Neural cell (in vitro differentiated cells): ENCODE data around the gene IL11RA. TPM values are rescaled to one million over a fixed set of nuclear protein-coding genes. Genes with fewer than 3 reads are reported as not detected.

Experiments used
- H2AFZ ChIP-seq: fragments of 200-600, 300-800 bp; sonication (generic), shearing (Covaris generic); 2 replicates; pipeline ENCODE4 v1.6.0; 2014; ENCODE audit warnings: low read depth, mild to moderate bottlenecking, antibody characterized with exemption, low read length, moderate library complexity
- H3F3A ChIP-seq: fragments of 200-600 bp; shearing (Covaris generic); 2 replicates; pipeline ENCODE4 v1.6.1; 2016; ENCODE audit warnings: mild to moderate bottlenecking, moderate library complexity, mixed read lengths, antibody characterized with exemption, low read length; ENCODE audit not compliant: insufficient read depth, poor library complexity, severe bottlenecking
- H3K27ac ChIP-seq: fragments of 200-600, 300-800 bp; sonication (generic), shearing (Covaris generic); 2 replicates; pipeline ENCODE4 v1.5.1; 2014; ENCODE audit warnings: mild to moderate bottlenecking, low read length, moderate library complexity
- H3K27me3 ChIP-seq: fragments of 300-800, 200-600 bp; sonication (generic), shearing (Covaris generic); 2 replicates; pipeline ENCODE4 v1.6.0; 2014; ENCODE audit warnings: mild to moderate bottlenecking, low read depth, low read length, moderate library complexity; ENCODE audit not compliant: insufficient read depth
- H3K36me3 ChIP-seq: fragments of 300-800, 200-600 bp; sonication (generic), shearing (Covaris generic); 2 replicates; pipeline ENCODE4 v1.5.1; 2014; ENCODE audit warnings: mild to moderate bottlenecking, antibody characterized with exemption, low read length, moderate library complexity; ENCODE audit not compliant: insufficient read depth
- H3K4me2 ChIP-seq: fragments of 300-800, 200-600 bp; sonication (generic), shearing (Covaris generic); 2 replicates; pipeline ENCODE4 v1.6.0; 2014; ENCODE audit warnings: mild to moderate bottlenecking, low read length
- H3K4me3 ChIP-seq: fragments of 300-800, 200-600 bp; sonication (generic), shearing (Covaris generic); 2 replicates; pipeline ENCODE4 v1.5.1; 2014; ENCODE audit warnings: mild to moderate bottlenecking, low read length, moderate library complexity
- H3K79me2 ChIP-seq: fragments of 200-600 bp; shearing (Covaris generic); replicated peaks from 2 replicates; pipeline ENCODE4 v1.6.0; 2014; ENCODE audit warnings: mild to moderate bottlenecking, low read length, moderate library complexity; ENCODE audit not compliant: insufficient read depth
- H3K9ac ChIP-seq: fragments of 300-800, 200-600 bp; sonication (generic), shearing (Covaris generic); 2 replicates; pipeline ENCODE4 v1.6.1; 2016; ENCODE audit warnings: mild to moderate bottlenecking, low read length, mixed read lengths
- H3K9me2 ChIP-seq: fragments of 200-600 bp; shearing (Covaris generic); 2 replicates; pipeline ENCODE4 v1.6.1; 2016; ENCODE audit warnings: mild to moderate bottlenecking, low read length, mixed read lengths; ENCODE audit not compliant: insufficient read depth
- H3K9me3 ChIP-seq: fragments of 200-600, 300-800 bp; sonication (generic), shearing (Covaris generic); 2 replicates; pipeline ENCODE4 v1.6.1; 2016; ENCODE audit warnings: mild to moderate bottlenecking, mixed run types, low read length, moderate library complexity, mixed read lengths
- H4K20me1 ChIP-seq: fragments of 200-600 bp; shearing (Covaris generic); 2 replicates; pipeline ENCODE4 v1.6.1; 2016; ENCODE audit warnings: mild to moderate bottlenecking, mixed run types; ENCODE audit not compliant: insufficient read depth
- CTCF ChIP-seq: fragments of 450-650 bp; IDR thresholded peaks from 2 replicates; pipeline ENCODE4 v1.5.1; 2014; ENCODE audit warnings: antibody characterized with exemption, mild to moderate bottlenecking, moderate library complexity; ENCODE audit not compliant: poor library complexity, severe bottlenecking
- EP300 ChIP-seq: fragments of 450-650 bp; conservative IDR thresholded peaks from 2 replicates; pipeline ENCODE4 v1.6.1; 2014; ENCODE audit warnings: antibody characterized with exemption, mild to moderate bottlenecking, moderate library complexity; ENCODE audit not compliant: poor library complexity, severe bottlenecking
- EZH2 ChIP-seq: fragments of 200-600, 300-800 bp; shearing (Covaris generic), sonication (generic); IDR thresholded peaks from 2 replicates; pipeline ENCODE4 v1.6.1; 2014; ENCODE audit warnings: antibody characterized with exemption, low read length, borderline replicate concordance, mild to moderate bottlenecking; ENCODE audit not compliant: insufficient read depth, poor library complexity, severe bottlenecking
- MXI1 ChIP-seq: fragments of 450-650 bp; conservative IDR thresholded peaks from 2 replicates; pipeline ENCODE4 v1.6.1; 2014; ENCODE audit warnings: antibody characterized with exemption, mild to moderate bottlenecking; ENCODE audit not compliant: poor library complexity, severe bottlenecking
- POLR2AphosphoS5 ChIP-seq: IDR thresholded peaks from 2 replicates; pipeline ENCODE4 v1.6.1; 2012
- RAD21 ChIP-seq: fragments of 450-650 bp; conservative IDR thresholded peaks from 2 replicates; pipeline ENCODE4 v1.6.1; 2014; ENCODE audit warnings: antibody characterized with exemption, mild to moderate bottlenecking, moderate library complexity
- REST ChIP-seq: IDR thresholded peaks from 2 replicates; pipeline ENCODE4 v1.6.1; 2012; ENCODE audit warnings: borderline replicate concordance
- SMC3 ChIP-seq: fragments of 450-650 bp; conservative IDR thresholded peaks from 2 replicates; pipeline ENCODE4 v1.6.1; 2014; ENCODE audit warnings: antibody characterized with exemption, mild to moderate bottlenecking, moderate library complexity; ENCODE audit not compliant: poor library complexity
- TAF1 ChIP-seq: IDR thresholded peaks from 2 replicates; pipeline ENCODE4 v1.6.1; 2012; ENCODE audit warnings: low read depth
- polyA plus RNA-seq: library from polyadenylated mRNA; depleted of rRNA; stranded (reverse); fragments of >200 nt; gene quantifications from 2 replicates; pipeline ENCODE4 v1.2.3, GENCODE V29; 2014

IL11RA gene
- polyA plus RNA-seq, 1 donor from 2014 or later: 59.1 TPM

GRCh38 chr9:34633851-34634550 is 18.0 kb upstream of the IL11RA start:
- H3K9ac ChIP-seq: no peak overlapping the region
- H2AFZ ChIP-seq: no peak overlapping the region
- no peaks in the 10 kb centered on the region for H3K9me2 ChIP-seq
- peak; percentile 83 for TF ChIP-seq RAD21
- TF ChIP-seq CTCF: peak; percentile 92
- peak; percentile 81 for TF ChIP-seq SMC3
- no peak for TF ChIP-seq EZH2
- H3K4me3 ChIP-seq: no peak overlapping the region
- H3K9me3 ChIP-seq: no peaks in the 10 kb centered on the region
- peaks cover 6% of the 10 kb centered on the region for H3K79me2 ChIP-seq
- no peaks in the 10 kb centered on the region for H4K20me1 ChIP-seq
- H3K27ac ChIP-seq: no peak overlapping the region
- H3F3A ChIP-seq: no peaks in the 10 kb centered on the region
- no peaks in the 10 kb centered on the region for H3K36me3 ChIP-seq
- H3K4me2 ChIP-seq: no peak overlapping the region
- H3K27me3 ChIP-seq: peaks cover 10% of the 10 kb centered on the region

DNA sequence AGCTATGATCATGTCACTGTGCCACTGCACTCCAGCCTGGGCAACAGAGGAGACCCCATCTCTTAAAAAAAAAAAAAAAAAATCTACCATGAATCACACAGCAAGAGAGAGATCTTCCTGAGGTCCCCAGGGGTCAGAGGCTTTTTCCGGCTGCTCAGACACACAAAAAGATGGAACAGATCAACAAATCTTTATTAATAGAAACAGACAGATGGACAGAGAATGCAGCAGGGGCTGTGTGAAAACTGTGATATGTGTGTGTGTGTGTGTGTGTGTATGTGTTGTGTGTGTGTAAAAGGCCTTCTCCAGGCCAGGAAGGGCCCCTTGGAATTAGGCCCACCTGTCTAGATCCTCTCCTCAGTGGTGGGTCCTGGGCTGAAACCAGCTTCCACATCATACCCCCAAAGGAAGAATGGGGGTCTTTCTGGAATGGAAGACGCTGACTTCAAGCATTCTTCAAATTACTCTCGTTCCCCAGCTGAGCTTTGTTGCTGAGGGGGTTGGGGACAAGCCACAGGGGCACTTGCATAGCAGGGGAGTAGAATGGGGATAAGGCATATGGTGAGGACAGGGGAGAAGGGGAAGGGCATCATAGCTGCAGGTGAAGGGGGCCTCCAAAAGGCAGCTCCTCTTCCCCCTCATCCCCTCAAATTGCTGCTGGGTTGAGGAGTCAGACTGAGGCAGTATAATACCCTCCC is 17.3 kb upstream of the IL11RA start:
- Histone ChIP-seq H3K27me3 (peaks cover 3% of the 10 kb centered on the region), H3K36me3 (no peaks in the 10 kb centered on the region), H3K4me3 (no peak overlapping the region), H3K9ac (peak overlapping the region; percentile 9), H3K79me2 (peaks cover 6% of the 10 kb centered on the region), H3K9me3 (no peaks in the 10 kb centered on the region), H4K20me1 (no peaks in the 10 kb centered on the region), H3K4me2 (no peak overlapping the region), H3F3A (no peaks in the 10 kb centered on the region), H3K27ac (no peak overlapping the region), H3K9me2 (no peaks in the 10 kb centered on the region), H2AFZ (no peak overlapping the region)
- TF ChIP-seq REST (no peak), RAD21 (no peak), EP300 (no peak), POLR2AphosphoS5 (no peak), CTCF (no peak), SMC3 (no peak), EZH2 (no peak), TAF1 (no peak), MXI1 (no peak)
